IPS-15b (cell line): ENCODE data around the gene CMYA5.

Experiments used
- H3K27me3 ChIP-seq: one replicate; pipeline ENCODE4 v1.6.1; 2013; ENCODE audit warnings: low read length; ENCODE audit not compliant: control insufficient read depth, insufficient read depth
- H3K36me3 ChIP-seq: one replicate; pipeline ENCODE4 v1.6.1; 2013; ENCODE audit warnings: low read length; ENCODE audit not compliant: control insufficient read depth, insufficient read depth
- H3K4me1 ChIP-seq: one replicate; pipeline ENCODE4 v1.6.1; 2013; ENCODE audit warnings: mild to moderate bottlenecking, low read length; ENCODE audit not compliant: control insufficient read depth, insufficient read depth
- H3K4me3 ChIP-seq: one replicate; pipeline ENCODE4 v1.5.1; 2013; ENCODE audit warnings: low read depth, low read length
- H3K9ac ChIP-seq: one replicate; pipeline ENCODE4 v1.6.1; 2013; ENCODE audit warnings: low read depth, mild to moderate bottlenecking, low read length
- H3K9me3 ChIP-seq: one replicate; pipeline ENCODE4 v1.6.1; 2013; ENCODE audit warnings: mild to moderate bottlenecking, low read length; ENCODE audit not compliant: control insufficient read depth, insufficient read depth

Gene CMYA5

GRCh38 chr5:79785983-79786382 is 96.3 kb downstream of the CMYA5 start:
- Histone ChIP-seq H3K9ac (no peak overlapping the region), H3K27me3 (no peaks in the 10 kb centered on the region), H3K4me3 (no peak overlapping the region), H3K9me3 (no peaks in the 10 kb centered on the region), H3K36me3 (no peaks in the 10 kb centered on the region), H3K4me1 (no peaks in the 10 kb centered on the region)

DNA sequence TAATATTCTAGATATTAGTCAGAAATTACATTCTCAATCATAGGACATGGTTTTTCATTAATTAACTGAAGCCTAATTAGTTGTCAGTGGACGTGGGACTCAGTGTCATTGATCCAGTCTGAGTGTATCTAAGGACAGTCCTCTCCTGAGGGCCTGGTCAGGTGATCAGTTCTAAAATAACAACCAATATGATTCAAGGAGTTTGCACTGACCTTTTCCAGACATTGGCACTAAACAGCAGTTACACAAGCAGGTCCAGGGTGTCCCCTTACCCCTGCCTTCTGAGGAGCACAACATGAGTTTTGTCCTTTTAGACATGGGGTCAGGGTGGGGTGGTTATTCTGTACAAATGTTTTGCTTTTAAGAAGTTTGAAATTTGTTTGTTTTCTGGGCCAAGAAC is 97.8 kb downstream of the CMYA5 start:
- no peak overlapping the region for H3K4me3 ChIP-seq
- no peak overlapping the region for H3K9ac ChIP-seq
- no peaks in the 10 kb centered on the region for H3K27me3 ChIP-seq
- no peaks in the 10 kb centered on the region for H3K36me3 ChIP-seq
- no peaks in the 10 kb centered on the region for H3K4me1 ChIP-seq
- H3K9me3 ChIP-seq: no peaks in the 10 kb centered on the region

DNA sequence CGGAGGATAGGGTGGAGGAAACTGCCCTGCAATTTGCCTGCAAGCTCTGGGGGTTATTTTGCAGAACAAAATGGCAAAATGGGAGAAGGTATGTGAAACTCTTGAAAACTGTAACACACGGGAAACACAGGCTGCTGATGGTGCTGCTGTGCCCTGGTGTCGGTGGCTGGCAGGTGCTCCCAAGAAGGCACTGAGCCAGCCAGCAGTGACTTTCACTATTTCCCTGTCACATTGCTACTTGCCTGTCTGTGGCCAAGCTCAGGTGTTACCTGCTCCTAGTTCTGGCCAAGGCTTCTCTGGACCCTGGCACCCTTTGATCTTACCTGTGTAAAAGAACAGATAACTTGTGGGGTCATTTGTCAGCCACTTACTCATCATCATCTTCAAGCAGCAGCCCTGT is 102.2 kb downstream of the CMYA5 start:
- Histone ChIP-seq H3K4me3 (no peak overlapping the region), H3K27me3 (no peaks in the 10 kb centered on the region), H3K36me3 (no peaks in the 10 kb centered on the region), H3K9me3 (no peaks in the 10 kb centered on the region), H3K4me1 (no peaks in the 10 kb centered on the region), H3K9ac (no peak overlapping the region)

DNA sequence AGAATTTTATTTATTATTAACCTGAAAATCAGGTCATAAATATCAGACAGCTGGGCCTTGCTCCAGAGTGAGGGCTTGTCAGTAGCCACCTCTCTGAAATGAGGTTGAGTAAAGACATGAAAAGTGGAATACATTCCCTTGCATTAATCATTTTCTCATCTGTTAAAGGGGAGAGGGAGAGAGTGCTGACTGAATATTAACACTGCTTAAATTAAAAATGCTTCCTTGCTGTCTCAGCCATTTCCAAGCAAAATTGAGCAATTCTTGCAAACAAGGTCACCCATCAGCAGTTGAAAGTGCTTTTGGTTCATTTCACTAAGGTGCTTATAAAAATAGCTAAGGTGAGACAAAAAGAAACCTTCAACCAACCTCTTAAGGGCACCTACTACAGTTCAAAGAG is 102.8 kb downstream of the CMYA5 start:
- no peak overlapping the region for H3K9ac ChIP-seq
- H3K27me3 ChIP-seq: no peaks in the 10 kb centered on the region
- H3K4me3 ChIP-seq: no peak overlapping the region
- H3K36me3 ChIP-seq: no peaks in the 10 kb centered on the region
- no peaks in the 10 kb centered on the region for H3K4me1 ChIP-seq
- H3K9me3 ChIP-seq: no peaks in the 10 kb centered on the region

GRCh38 chr5:79793304-79793703 is 103.7 kb downstream of the CMYA5 start:
- no peak overlapping the region for H3K9ac ChIP-seq
- H3K9me3 ChIP-seq: no peaks in the 10 kb centered on the region
- H3K4me1 ChIP-seq: no peaks in the 10 kb centered on the region
- no peaks in the 10 kb centered on the region for H3K27me3 ChIP-seq
- no peaks in the 10 kb centered on the region for H3K36me3 ChIP-seq
- H3K4me3 ChIP-seq: no peak overlapping the region

DNA sequence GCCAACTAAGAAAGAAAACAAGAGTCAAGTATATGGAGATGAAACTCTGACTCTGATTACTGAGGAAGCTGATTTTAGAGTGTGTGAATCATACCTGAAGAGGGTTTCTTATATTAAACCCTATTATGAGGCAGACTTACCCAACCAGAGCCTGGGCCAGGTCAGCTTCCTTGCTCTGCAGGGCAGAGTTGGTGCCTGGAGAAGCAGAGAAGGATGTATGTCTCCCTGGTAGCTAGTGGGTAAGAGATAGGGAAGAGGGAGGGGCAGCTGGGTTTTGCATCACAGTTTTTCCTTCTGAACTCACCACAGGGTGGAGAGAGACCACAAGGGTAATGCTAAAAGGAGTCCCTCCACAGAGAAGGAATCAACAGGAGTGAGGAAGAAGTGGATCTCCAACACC is 104.1 kb downstream of the CMYA5 start:
- Histone ChIP-seq H3K4me1 (no peaks in the 10 kb centered on the region), H3K27me3 (no peaks in the 10 kb centered on the region), H3K4me3 (no peak overlapping the region), H3K36me3 (no peaks in the 10 kb centered on the region), H3K9me3 (no peaks in the 10 kb centered on the region), H3K9ac (no peak overlapping the region)

DNA sequence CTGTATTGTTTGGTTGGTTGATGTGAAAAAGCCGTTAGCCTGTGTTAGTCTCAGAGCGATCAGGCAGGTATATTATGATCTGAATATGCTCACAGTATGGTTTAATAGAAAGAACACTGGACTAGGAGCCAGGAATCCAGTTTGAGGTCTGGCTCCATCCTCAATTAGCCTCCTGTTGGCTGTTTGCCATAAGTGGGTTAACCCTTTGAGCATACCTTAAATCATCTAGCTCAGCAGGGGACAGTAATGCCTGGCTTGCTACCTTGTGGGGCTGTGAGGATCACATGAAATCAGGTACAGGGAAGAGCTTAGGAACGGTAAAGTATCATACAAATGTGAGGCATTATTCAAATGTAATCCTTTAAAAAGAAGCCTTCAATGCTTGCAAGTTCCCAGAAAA is 104.7 kb downstream of the CMYA5 start:
- Histone ChIP-seq H3K27me3 (no peaks in the 10 kb centered on the region), H3K4me1 (no peaks in the 10 kb centered on the region), H3K9ac (no peak overlapping the region), H3K36me3 (no peaks in the 10 kb centered on the region), H3K9me3 (no peaks in the 10 kb centered on the region), H3K4me3 (no peak overlapping the region)

- H3K36me3 ChIP-seq: no peaks in the 10 kb centered on the region
Measured at GRCh38 chr5:79795764-79796398, 106.2 kb downstream of the CMYA5 start.

GRCh38 chr5:79798893-79799590 is 109.4 kb downstream of the CMYA5 start:
- Histone ChIP-seq H3K9me3 (no peaks in the 10 kb centered on the region), H3K36me3 (no peaks in the 10 kb centered on the region), H3K27me3 (no peaks in the 10 kb centered on the region), H3K4me1 (no peaks in the 10 kb centered on the region), H3K4me3 (no peak overlapping the region), H3K9ac (no peak overlapping the region)

More at GRCh38 chr5:79795764-79796398, 106.2 kb downstream of the CMYA5 start:
- H3K4me1 ChIP-seq: no peaks in the 10 kb centered on the region
- no peaks in the 10 kb centered on the region for H3K9me3 ChIP-seq
- no peak overlapping the region for H3K4me3 ChIP-seq
- no peak overlapping the region for H3K9ac ChIP-seq
- H3K27me3 ChIP-seq: no peaks in the 10 kb centered on the region

DNA sequence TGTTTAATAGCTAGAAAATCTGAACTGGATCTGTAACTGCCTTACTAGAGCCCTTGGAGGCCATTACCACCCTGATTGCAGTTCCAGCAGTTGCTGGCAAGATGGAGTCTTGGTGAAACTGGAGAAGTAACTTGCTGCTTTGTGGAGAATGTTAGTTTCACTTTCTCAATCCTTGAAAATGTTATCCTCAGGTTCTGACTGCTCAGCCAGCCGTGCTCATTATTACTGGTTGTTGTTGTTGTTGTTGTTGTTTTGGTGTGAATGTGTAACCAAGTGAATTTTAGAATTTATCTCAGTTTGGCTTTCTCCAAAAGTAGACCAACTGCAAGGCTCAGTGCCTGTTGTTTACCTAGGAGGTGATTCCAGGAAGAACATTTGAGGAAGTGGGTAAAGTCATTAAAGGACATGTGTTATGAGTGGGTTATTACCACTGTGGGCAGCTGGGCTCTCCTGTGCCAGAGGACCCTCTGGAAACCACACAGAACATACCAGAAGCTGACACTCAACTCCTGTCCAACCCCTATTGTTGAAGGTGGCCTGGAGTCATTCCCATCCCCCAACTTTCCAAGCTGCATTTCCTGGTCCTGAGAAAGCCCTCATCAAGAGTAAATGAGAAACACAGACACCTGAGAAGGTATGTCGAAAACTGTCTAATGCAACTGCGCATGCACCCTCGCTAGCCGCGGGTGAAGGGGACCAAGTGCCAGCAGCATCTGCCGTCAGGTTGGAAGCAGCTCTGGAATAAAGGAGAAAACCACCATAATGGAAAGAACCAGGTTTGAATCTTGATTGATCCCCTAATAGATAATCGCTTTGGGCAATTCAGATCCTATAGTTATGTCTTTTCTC is 111.6 kb downstream of the CMYA5 start:
- Histone ChIP-seq H3K9ac (no peak overlapping the region), H3K36me3 (no peaks in the 10 kb centered on the region), H3K4me1 (no peaks in the 10 kb centered on the region), H3K4me3 (no peak overlapping the region), H3K27me3 (no peaks in the 10 kb centered on the region), H3K9me3 (no peaks in the 10 kb centered on the region)

DNA sequence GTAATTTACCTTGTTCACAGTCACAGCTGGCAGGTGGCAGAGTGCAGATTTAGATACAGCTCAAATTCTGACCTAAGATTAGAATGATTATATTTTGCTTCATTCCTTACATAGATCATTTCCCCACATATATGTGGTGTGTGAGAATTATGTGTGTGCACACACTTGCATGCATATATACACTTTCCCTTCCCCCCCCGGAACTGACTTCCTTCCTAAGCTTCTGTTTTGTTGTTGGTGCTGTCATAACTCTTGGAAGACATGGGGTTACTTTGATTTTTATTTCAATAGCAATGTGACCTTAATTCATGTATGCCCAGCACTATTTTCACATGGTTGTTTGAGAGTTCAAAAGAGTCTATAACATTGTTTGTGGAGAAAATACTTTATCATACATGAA is 112.8 kb downstream of the CMYA5 start:
- H3K4me3 ChIP-seq: no peak overlapping the region
- no peaks in the 10 kb centered on the region for H3K4me1 ChIP-seq
- no peak overlapping the region for H3K9ac ChIP-seq
- H3K27me3 ChIP-seq: no peaks in the 10 kb centered on the region
- no peaks in the 10 kb centered on the region for H3K9me3 ChIP-seq
- no peaks in the 10 kb centered on the region for H3K36me3 ChIP-seq

DNA sequence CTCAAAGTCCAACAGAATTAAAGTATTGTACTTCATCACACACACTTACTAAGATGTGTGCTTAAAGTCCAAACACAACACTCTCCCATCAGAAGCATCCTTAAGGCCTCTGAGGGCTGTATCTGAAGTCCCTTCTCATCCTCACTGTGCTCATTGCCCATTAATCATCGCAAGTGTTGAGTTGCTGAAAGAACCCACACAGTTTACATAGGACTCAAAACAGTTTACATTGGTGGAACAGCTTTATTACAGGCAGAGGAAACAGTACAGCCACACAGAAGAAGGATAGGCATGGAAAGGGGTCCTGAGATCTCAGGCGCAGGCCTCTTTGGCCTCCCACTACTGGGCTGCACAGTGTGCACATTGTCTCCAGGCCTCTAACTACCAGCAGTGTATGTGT is 113.4 kb downstream of the CMYA5 start:
- Histone ChIP-seq H3K27me3 (no peaks in the 10 kb centered on the region), H3K9ac (no peak overlapping the region), H3K36me3 (no peaks in the 10 kb centered on the region), H3K4me1 (no peaks in the 10 kb centered on the region), H3K9me3 (no peaks in the 10 kb centered on the region), H3K4me3 (no peak overlapping the region)
